NOMO-1 (cell line): Measurements from ENCODE around the gene HSD17B4.
A peak's percentile ranks its signal among the peaks of the same experiment; 100 is the strongest.
"Not testable (repeated sequence)": the region's sequence is repeated elsewhere in the genome, so short reads cannot be mapped to it uniquely, and the experiment has no call there.

Source experiments
- DNase-seq, 2 experiments: peaks; one replicate each; lab custom pipeline; 2025; ENCODE audit not compliant: unreplicated experiment in 2 of 2; lab: John Stamatoyannopoulos, UW

The HSD17B4 gene

DNA sequence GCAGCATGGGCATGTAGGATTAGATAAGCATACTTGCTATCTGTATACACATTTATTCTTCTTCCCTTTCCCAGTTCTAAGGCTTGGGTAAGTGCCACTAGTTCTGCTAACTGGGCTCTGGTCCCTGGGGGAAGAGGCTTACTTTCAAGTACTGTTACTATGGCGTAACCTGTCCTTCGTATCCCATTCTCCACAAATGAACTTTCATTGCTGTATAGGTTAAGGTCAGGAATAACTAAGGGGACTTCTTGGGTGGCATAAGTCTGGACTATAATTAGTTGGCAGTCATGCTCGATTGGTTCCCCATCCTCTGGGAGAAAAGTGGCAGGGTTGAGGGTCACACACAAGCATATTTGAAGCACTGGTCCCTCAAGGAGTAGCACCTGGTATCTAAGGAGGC is 23.7 kb upstream of the HSD17B4 start:
- not testable (repeated sequence) for DNase-seq

GRCh38 chr5:119432674-119433237 is 19.5 kb upstream of the HSD17B4 start:
- DNase-seq, result not testable (repeated sequence)

- peak; percentile 79 to 82 for DNase-seq
Measured at GRCh38 chr5:119435436-119436132, 16.7 kb upstream of the HSD17B4 start.

DNA sequence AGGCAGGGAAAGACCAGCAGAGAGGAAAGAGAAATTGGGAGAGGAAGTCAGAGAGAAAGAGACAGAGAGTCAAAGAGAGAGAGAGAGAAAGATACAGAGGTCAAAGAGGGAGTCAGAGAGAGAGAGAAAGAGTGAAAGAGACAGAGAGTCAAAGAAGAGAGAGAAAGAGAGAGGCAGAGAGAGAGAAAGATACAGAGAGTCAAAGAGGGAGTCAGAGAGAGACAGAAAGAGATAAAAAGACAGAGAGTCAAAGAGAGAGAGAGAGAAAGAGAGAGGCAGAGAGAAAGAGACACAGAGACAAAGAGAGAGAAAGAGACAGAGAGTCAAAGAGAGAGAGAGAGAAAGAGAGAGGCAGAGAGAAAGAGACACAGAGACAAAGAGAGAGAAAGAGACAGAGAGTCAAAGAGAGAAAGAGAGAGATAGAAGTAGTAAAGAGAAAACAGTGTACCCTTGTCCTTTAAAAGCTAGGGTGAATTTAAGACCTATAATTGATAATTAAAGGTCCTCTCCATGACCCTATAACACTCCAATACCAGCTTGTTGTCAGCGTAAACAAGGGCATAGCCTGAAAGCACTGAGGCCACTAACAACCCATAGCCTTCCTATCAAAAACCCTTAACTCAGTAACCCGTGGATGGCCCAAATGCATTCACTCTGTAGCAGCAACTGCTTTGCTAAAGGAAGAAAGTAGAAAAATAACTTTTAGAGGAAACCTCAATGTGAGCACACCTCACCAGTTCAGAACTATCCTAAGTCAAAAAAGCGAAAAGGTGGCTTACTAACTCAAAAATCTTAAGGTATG is 14.3 kb upstream of the HSD17B4 start:
- peak in 1 of 2 experiments; percentile 36 for DNase-seq

GRCh38 chr5:119438587-119438917 is 13.7 kb upstream of the HSD17B4 start:
- DNase-seq, result peak; percentile 36 to 60

GRCh38 chr5:119439140-119439631 is 13.1 kb upstream of the HSD17B4 start:
- DNase-seq, result no peak

DNA sequence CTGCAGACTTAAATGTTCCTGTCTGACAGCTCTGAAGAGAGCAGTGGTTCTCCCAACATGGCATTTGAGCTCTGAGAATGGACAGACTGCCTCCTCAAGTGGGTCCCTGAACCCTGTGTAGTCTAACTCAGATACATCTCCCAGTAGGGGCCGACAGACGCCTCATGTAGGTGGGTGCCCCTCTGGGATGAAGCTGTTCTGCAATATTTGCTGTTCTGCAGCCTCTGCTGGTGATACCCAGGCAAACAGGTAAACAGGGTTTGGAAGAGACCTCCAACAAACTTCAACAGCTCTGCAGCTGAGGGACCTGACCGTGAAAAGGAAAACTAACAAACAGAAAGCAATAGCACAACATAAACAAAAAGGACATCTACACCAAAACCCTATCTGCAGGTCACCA is 12.7 kb upstream of the HSD17B4 start:
- not testable (repeated sequence) for DNase-seq

GRCh38 chr5:119444643-119445042 is 7.7 kb upstream of the HSD17B4 start:
- DNase-seq, result not testable (repeated sequence)

DNA sequence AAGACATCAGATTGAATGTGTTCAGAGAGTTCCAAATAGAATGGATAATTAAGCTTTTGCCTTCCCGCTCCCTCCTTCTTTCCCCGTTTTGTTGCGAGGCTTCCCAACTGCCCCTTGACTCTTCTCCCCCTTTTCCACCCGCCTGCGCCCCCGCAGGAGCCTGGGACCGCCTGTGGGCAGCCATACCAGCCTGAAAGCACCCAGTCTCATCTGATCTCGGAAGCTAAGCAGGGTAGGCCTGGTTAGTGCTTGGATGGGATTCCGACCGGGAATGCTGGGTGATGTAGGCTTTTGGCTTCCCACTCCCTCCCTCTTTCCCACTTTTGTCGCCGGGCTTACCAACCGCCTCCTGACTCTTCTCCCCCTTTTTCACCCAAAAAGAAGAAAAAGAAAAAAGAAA is 6.8 kb upstream of the HSD17B4 start:
- DNase-seq, result no peak

GRCh38 chr5:119449882-119450281 is 2.4 kb upstream of the HSD17B4 start:
- no peak for DNase-seq

- peak; percentile 17 to 28 for DNase-seq
Measured at GRCh38 chr5:119450627-119451026, 1.7 kb upstream of the HSD17B4 start.

DNA sequence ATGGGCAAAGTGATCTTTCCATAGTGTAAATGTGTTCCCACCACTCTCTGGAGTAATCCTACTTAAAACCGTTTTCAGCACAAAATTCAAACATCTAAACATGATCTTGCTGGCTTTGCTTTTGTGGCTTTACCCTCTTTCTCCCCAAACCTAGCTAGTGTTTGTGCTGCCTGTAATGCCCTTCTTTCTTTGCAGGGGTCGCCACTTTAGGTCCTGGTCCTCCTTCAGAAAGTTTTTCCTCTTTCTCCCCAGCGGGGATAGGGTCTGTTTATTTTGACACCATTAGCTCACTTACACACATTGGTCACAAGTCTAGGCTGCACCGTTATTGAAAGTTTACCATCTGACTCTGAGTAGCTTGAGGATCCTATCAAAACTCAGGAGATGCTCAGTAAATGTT is 736 bp upstream of the HSD17B4 start:
- no peak for DNase-seq

- no peak for DNase-seq
Measured at GRCh38 chr5:119452060-119452372, 281 bp upstream of the HSD17B4 start.

- DNase-seq, result no peak
Measured at GRCh38 chr5:119453040-119453373, 710 bp downstream of the HSD17B4 start.

DNA sequence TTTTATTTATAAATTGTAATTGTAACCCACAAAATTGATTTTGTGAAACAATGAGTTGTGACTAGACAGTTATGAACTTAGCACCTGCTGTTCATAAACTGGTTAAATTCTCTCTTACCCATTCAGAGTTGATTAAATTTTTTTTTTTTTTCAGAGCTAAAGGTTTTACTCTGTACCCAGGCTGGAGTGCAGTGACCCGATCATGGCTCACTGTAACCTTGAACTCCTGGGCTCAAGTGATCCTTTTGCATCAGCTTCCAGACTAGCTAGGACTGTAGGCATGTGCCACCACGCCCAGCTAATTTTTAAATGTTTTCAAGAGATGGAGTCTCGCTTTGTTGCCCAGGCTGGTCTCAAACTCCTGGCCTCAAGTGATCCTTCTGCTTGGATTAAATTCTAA is 1.9 kb downstream of the HSD17B4 start:
- no peak for DNase-seq

DNA sequence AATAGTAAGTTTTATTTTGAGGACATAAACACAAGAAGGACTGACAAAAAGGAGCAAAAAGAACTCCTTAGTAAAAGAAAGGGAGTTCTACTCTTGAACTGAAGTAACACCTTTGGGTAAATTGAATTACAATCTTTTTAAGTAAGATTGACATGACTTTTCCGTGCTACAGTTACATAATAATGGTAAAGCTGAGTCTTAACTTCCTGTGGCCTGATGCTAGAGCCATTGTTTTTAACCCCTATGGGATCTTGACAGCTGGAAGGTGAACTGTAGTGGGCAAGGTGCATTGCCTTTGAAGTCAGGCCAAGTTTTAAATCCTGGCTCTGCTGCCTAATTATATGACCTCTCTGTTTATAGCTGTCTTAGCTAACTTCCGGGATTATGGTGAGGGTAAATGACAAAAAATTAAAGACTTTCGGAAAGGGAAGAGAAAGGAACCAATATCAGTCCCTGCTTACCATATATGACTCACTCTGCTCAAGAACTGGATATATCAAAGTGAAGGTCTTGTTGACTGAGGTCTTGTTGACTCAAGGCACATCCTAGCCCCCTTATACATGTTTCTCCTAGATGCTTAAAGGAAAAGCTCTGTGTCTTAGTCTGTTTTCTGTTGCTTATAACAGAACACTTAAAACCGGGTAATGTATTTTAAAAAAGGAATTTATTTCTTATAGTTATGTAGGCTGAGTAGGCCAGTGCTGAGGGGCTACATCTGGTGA is 6.8 kb downstream of the HSD17B4 start:
- DNase-seq, result peak in 1 of 2 experiments; percentile 58

GRCh38 chr5:119465640-119466039 is 13.3 kb downstream of the HSD17B4 start:
- no peak for DNase-seq

DNA sequence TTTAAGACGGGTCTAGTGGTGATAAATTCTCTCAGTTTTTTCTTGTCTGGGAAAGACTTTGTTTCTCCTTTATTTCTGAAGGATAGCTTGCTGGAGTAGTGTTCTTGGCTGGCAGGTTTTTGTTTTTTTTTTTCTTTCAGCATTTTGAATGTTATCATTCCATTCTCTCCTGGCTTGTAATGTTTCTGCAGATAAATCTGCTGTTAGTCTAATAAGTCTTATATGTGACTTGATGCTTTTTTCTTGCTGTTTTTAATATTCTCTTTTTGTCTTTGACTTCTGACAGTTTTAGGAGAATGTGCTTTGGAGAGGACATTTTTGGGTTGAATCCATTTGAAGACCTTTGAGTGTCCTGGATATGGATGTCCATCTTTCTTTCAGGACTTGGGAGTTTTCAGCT is 16.0 kb downstream of the HSD17B4 start:
- no peak for DNase-seq

DNA sequence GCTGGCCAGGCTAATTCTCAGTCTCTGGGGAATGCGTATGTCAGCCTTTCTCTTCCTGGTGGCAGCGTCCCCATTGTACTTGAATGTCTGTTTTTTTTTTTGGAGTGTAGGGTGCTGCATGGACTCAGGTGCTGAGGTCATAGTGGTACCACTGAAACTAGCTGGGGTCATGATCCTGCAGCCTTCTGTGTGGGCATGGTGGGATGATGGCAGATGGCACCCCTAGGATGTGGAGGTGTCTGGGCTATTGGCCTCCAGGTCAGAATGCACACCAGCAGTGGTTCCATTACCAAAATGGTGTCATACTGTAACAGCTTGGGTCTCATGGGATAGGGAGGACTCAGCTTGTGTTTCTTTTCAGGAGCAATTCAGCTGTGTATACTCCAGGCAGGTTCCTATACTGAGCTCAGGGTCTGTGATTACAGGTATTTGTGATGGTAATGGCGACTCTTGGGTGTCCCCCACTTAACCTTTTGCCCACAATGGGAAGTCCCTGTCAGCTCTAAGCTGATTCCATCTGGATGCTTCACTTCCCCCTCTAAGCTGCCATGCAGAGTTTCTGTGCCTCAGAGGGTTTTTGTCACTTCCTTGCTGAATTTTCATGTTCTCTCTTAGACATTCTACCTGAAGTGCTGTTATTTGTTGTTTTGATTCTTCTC is 17.9 kb downstream of the HSD17B4 start:
- DNase-seq, result peak in 1 of 2 experiments; percentile 10

- peak in 1 of 2 experiments; percentile 29 for DNase-seq
Measured at GRCh38 chr5:119470851-119471451, 18.7 kb downstream of the HSD17B4 start.
